HepG2 (cell line): Measurements from ENCODE around the gene ARHGAP26. TPM values are rescaled to one million over a fixed set of nuclear protein-coding genes. Genes with fewer than 3 reads are reported as not detected.

Source experiments
- ATAC-seq: fragments of 200-7000 bp; cut with Tn5 transposase; 3 replicates; pipeline ENCODE4 v1.9.1; 2020; ENCODE audit warnings: mild to moderate bottlenecking, moderate library complexity
- BruUV-seq: library from RNA; stranded (reverse); fragments of 400-500 nt; replicated peaks from 2 replicates; lab custom pipeline; 2021; lab: Mats Ljungman, UMichigan
- CTCF ChIA-PET: fragments of 300-600 bp; formaldehyde crosslinking; extraction: SDS; loops from one replicate; lab custom pipeline; 2021; ENCODE audit warnings: low total read pairs, inconsistent platforms, low intra/inter-chr PET ratio; lab: Yijun Ruan, JAX
- POLR2A ChIA-PET: fragments of 350-600 bp; sonication (Branson Sonifier 250); formaldehyde crosslinking; loops from one replicate; lab custom pipeline; 2020; ENCODE audit warnings: antibody characterized with exemption, inconsistent platforms; lab: Yijun Ruan, JAX
- DNase-seq: peaks from one replicate; pipeline ENCODE4 v3.0.0-alpha.2; 2015; ENCODE audit warnings: low spot score
- FAIRE-seq: peaks from 3 replicates; lab custom pipeline; 2011; peaks lifted over from hg19 to GRCh38; lab: Jason Lieb, UNC
- H2AFZ ChIP-seq: one replicate; pipeline ENCODE4 v1.6.1; 2011; ENCODE audit warnings: low read length, inconsistent platforms
- H3K27ac ChIP-seq: fragments of 300-600 bp; 3 replicates; pipeline ENCODE4 v1.8.0; 2011; ENCODE audit warnings: mixed run types, mild to moderate bottlenecking, mixed read lengths, low read length, inconsistent platforms; ENCODE audit not compliant: insufficient read depth; ENCODE audit errors: extremely low read length
- H3K27me3 ChIP-seq, 2 experiments: fragments of 200-600 bp in 1 of 2; 2 replicates in 1 of 2; 3 replicates in 1 of 2; pipeline versions ENCODE4 v1.6.0 to v1.8.0; 2011; ENCODE audit warnings: low read length in 2 of 2, mild to moderate bottlenecking in 2 of 2, moderate library complexity in 2 of 2, inconsistent platforms in 1 of 2; ENCODE audit not compliant: insufficient read depth in 2 of 2, control insufficient read depth in 1 of 2
- H3K36me3 ChIP-seq, 2 experiments: fragments of 200-600 bp in 1 of 2; replicated peaks in 1 of 2; 2 replicates in 1 of 2; 3 replicates in 1 of 2; pipeline versions ENCODE4 v1.5.1 to v1.8.0; 2011; ENCODE audit warnings: low read length in 2 of 2, inconsistent platforms in 1 of 2; ENCODE audit not compliant: insufficient read depth in 2 of 2, control insufficient read depth in 1 of 2
- H3K4me1 ChIP-seq: 2 replicates; pipeline ENCODE4 v1.5.1; 2012; ENCODE audit warnings: low read length, inconsistent platforms; ENCODE audit not compliant: insufficient read depth
- H3K4me2 ChIP-seq: 2 replicates; pipeline ENCODE4 v1.6.0; 2011; ENCODE audit warnings: low read depth, low read length, inconsistent platforms
- H3K4me3 ChIP-seq, 3 experiments: fragments of 200-600 bp in 1 of 3; sonication (generic), shearing (Covaris generic) in 1 of 3; replicated peaks in 1 of 3; 2 replicates each; pipeline ENCODE4 v1.5.1; 2011 to 2016; ENCODE audit warnings: low read length in 3 of 3, inconsistent platforms in 2 of 3, low read depth in 2 of 3, mild to moderate bottlenecking in 2 of 3, control low read depth in 1 of 3, mixed read lengths in 1 of 3; ENCODE audit not compliant: insufficient read depth in 1 of 3
- H3K79me2 ChIP-seq: one replicate; pipeline ENCODE4 v1.6.1; 2011; ENCODE audit warnings: low read length, inconsistent platforms; ENCODE audit not compliant: insufficient read depth
- H3K9ac ChIP-seq: 2 replicates; pipeline ENCODE4 v1.6.0; 2011; ENCODE audit warnings: mild to moderate bottlenecking, low read depth, low read length, inconsistent platforms; ENCODE audit not compliant: insufficient read depth
- H3K9me3 ChIP-seq: 2 replicates; pipeline ENCODE4 v1.5.1; 2012; ENCODE audit warnings: mild to moderate bottlenecking, low read length
- H4K20me1 ChIP-seq: 2 replicates; pipeline ENCODE4 v1.6.0; 2011; ENCODE audit warnings: inconsistent platforms, mild to moderate bottlenecking, low read length, moderate library complexity; ENCODE audit not compliant: insufficient read depth
- GATAD2A ChIP-seq: IDR thresholded peaks from 2 replicates; pipeline ENCODE4 v1.6.1; 2016
- JUN ChIP-seq: sonication (generic); formaldehyde crosslinking; IDR thresholded peaks from 2 replicates; pipeline ENCODE4 v1.4.0; 2020; ENCODE audit warnings: mild to moderate bottlenecking, missing genetic modification reagents
- KDM3A ChIP-seq: IDR thresholded peaks from 2 replicates; pipeline ENCODE4 v1.6.1; 2018; ENCODE audit warnings: low read depth, missing compliant biosample characterization
- PLRG1 ChIP-seq: fragments of 450-650 bp; conservative IDR thresholded peaks from 2 replicates; pipeline ENCODE4 v1.6.1; 2016
- SOX6 ChIP-seq, 2 experiments: fragments of 450-650 bp in 1 of 2; sonication (generic) in 1 of 2; formaldehyde crosslinking in 1 of 2; IDR thresholded peaks; 2 replicates each; pipeline versions ENCODE4 v1.4.0 to v1.6.1; 2017 to 2020; ENCODE audit warnings: antibody characterized with exemption in 1 of 2, mild to moderate bottlenecking in 1 of 2, missing genetic modification reagents in 1 of 2
- TRAFD1 ChIP-seq: sonication (generic); formaldehyde crosslinking; IDR thresholded peaks from 2 replicates; pipeline ENCODE4 v1.5.1; 2020; ENCODE audit warnings: missing genetic modification reagents, mild to moderate bottlenecking, borderline replicate concordance
- ZNF264 ChIP-seq: sonication (generic); formaldehyde crosslinking; IDR thresholded peaks from 2 replicates; pipeline ENCODE4 v1.4.0; 2020; ENCODE audit warnings: missing genetic modification reagents
- ZNF546 ChIP-seq: sonication (generic); formaldehyde crosslinking; conservative IDR thresholded peaks from 2 replicates; pipeline ENCODE4 v1.8.1; 2023; ENCODE audit warnings: mild to moderate bottlenecking, missing genetic modification reagents
- WGBS: methylation state at CpG from one replicate; pipeline ENCODE4 v1.1.6; 2017; ENCODE audit warnings: low lambda C conversion rate; 5-methylcytosine and 5-hydroxymethylcytosine counted together
- in situ Hi-C: cut with HindIII; loops from 2 replicates; pipeline ENCODE4 v1.10.0; 2017; ENCODE audit warnings: low pct_unique_long_range_greater_than_20kb; ENCODE audit not compliant: extremely low pct_ligation_motif_present
- intact Hi-C: fragments of 100-400 bp; cut with micrococcal nuclease; formaldehyde crosslinking; loops from one replicate; pipeline ENCODE4 v1.10.0; 2022; ENCODE audit not compliant: unreplicated experiment
- polyA plus RNA-seq, 8 experiments: library from polyadenylated mRNA; depleted of rRNA in 3 of 8; stranded (reverse) in 7 of 8; unstranded in 1 of 8; fragments of >200 nt; fragmentation: Illumina TruSeq in 4 of 8; extraction: Trizol in 4 of 8; gene quantifications; 2 replicates each; pipeline versions ENCODE4 v1.2.1 to v1.2.3, GENCODE V29; 2011 to 2016; ENCODE audit warnings: low read depth in 4 of 8, missing spikeins in 1 of 8, mixed read lengths in 1 of 8; ENCODE audit not compliant: insufficient read depth in 1 of 8
- total RNA-seq, 5 experiments: library from RNA; depleted of rRNA; stranded (reverse); fragments of >200 nt; fragmentation: Illumina TruSeq; extraction: Trizol; gene quantifications; 2 replicates each; pipeline ENCODE4 v1.2.3, GENCODE V29; 2016; ENCODE audit warnings: low read depth in 1 of 5
- TF ChIP-seq, protein P1 (sequence below): sonication (generic); formaldehyde crosslinking; IDR thresholded peaks from 2 replicates; pipeline ENCODE4 v1.5.1; 2020; ENCODE audit warnings: missing genetic modification reagents, mild to moderate bottlenecking, borderline replicate concordance
- TF ChIP-seq, protein P2 (sequence below): sonication (generic); formaldehyde crosslinking; conservative IDR thresholded peaks from 2 replicates; pipeline ENCODE4 v1.4.0; 2020; ENCODE audit warnings: missing genetic modification reagents

The ARHGAP26 gene
- total and polyA plus RNA-seq, 2 of the 13 experiments (the other 11 are each of a cell fraction or from before 2014, with no cell fraction given), result 9.6 to 18.2 TPM

DNA sequence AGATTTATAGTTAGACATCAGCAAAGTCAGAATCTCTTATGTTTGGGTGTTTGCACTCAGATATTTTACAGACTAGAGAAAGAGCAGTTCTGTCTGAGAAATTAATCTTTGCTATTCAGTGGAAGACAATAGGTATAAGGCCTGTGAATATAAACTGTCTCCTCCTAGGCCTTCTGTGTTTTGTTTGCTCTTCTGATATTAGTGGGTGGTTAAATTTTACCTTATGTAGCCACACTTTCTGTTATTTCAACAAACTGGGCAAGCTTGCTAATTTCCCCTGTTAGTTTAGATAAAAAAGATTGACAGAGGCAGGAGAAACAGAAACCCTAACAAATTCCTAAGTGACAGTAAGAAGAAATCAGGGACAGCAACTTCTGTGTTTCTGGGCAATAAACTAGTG is 141.6 kb downstream of the ARHGAP26 start:
- Histone ChIP-seq H3K9ac (no peak overlapping the region), H3K4me3 (no peak overlapping the region), H2AFZ (no peak overlapping the region), H3K79me2 (no peaks in the 10 kb centered on the region), H3K36me3 (peaks cover 2 to 58% of the 10 kb centered on the region in 2 experiments; a peak in 4 of 5 replicates), H3K4me1 (peaks cover 22% of the 10 kb centered on the region), H4K20me1 (no peaks in the 10 kb centered on the region), H3K27me3 (no peaks in the 10 kb centered on the region), H3K27ac (no peak overlapping the region), H3K9me3 (no peaks in the 10 kb centered on the region), H3K4me2 (0 out of 2 replicates have a peak overlapping the region, but pooled peaks have one; percentile 33)
- BruUV-seq, result no TSS peak
- ATAC-seq (no peak), FAIRE-seq (no peak), DNase-seq (no peak)
- intact Hi-C loops, result no loop called here
- ChIA-PET CTCF (no interaction called here), POLR2A (no interaction called here)
- TF ChIP-seq TRAFD1 (no peak), ZNF264 (CRISPR knock-in tag) (no peak), ZNF546 (CRISPR knock-in tag) (no peak), PLRG1 (no peak), GATAD2A (CRISPR knock-in tag) (0 out of 2 replicates have a peak, but pooled peaks have one; percentile 19), SOX6 (IDR thresholded peaks at IDR 0.05) (no peak), SOX6 (CRISPR knock-in tag; IDR thresholded peaks at IDR 0.05) (peak; percentile 26; the same call in 1 of the 2 replicates), JUN (no peak)
- in situ Hi-C loops, result no loop called here

DNA sequence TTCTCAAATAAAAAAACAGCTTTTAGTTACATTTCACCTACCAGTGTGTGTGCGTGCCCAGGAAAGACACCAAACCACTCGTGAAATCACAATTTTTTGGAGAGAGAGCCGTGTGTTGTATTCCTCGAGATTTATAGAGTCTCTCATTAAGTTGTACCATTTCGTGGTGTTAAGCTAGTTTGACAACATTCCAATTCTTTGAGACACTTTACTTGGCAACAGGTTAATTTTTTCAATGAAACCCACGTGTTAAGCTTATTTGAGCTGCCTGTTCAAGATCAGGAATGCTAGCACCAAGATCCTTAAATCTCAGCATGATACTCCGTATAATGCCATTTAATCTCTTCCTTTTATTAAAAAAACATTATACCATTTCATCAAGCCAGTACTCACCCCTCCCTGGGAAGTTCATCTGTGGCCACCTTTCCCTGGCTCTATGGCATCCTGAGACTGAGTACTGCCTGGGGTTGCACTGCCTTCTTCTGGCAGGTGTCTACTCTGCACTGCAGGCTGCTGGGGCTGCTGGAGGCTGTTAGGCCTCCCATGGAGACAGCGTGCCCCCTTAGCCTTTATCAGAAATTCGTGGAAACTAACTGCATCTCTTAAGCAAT is 143.7 kb downstream of the ARHGAP26 start:
- H3K9ac ChIP-seq, result no peak overlapping the region
- peaks cover 22% of the 10 kb centered on the region for H3K4me1 ChIP-seq
- 94% methylated on average over 9 of the region's 9 CpGs for WGBS
- peak; percentile 51; the same call in 1 of the 3 replicates for ATAC-seq
- H3K79me2 ChIP-seq, result no peaks in the 10 kb centered on the region
- H3K4me2 ChIP-seq, result no peak overlapping the region
- in situ Hi-C loops (no loop called here), intact Hi-C loops (no loop called here)
- ChIA-PET POLR2A (no interaction called here), CTCF (no interaction called here)
- no peak overlapping the region for H3K4me3 ChIP-seq
- no peak overlapping the region for H3K27ac ChIP-seq
- FAIRE-seq, result no peak
- no peaks in the 10 kb centered on the region for H3K9me3 ChIP-seq
- H3K36me3 ChIP-seq, result peaks cover 3 to 40% of the 10 kb centered on the region in 2 experiments; a peak in 4 of 5 replicates
- no peaks in the 10 kb centered on the region for H4K20me1 ChIP-seq
- BruUV-seq, result no TSS peak
- H2AFZ ChIP-seq, result no peak overlapping the region
- DNase-seq, result no peak
- no peaks in the 10 kb centered on the region for H3K27me3 ChIP-seq
- TF ChIP-seq, protein P1, sequence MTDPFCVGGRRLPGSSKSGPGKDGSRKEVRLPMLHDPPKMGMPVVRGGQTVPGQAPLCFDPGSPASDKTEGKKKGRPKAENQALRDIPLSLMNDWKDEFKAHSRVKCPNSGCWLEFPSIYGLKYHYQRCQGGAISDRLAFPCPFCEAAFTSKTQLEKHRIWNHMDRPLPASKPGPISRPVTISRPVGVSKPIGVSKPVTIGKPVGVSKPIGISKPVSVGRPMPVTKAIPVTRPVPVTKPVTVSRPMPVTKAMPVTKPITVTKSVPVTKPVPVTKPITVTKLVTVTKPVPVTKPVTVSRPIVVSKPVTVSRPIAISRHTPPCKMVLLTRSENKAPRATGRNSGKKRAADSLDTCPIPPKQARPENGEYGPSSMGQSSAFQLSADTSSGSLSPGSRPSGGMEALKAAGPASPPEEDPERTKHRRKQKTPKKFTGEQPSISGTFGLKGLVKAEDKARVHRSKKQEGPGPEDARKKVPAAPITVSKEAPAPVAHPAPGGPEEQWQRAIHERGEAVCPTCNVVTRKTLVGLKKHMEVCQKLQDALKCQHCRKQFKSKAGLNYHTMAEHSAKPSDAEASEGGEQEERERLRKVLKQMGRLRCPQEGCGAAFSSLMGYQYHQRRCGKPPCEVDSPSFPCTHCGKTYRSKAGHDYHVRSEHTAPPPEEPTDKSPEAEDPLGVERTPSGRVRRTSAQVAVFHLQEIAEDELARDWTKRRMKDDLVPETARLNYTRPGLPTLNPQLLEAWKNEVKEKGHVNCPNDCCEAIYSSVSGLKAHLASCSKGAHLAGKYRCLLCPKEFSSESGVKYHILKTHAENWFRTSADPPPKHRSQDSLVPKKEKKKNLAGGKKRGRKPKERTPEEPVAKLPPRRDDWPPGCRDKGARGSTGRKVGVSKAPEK, result no peak
- TF ChIP-seq, protein P2, sequence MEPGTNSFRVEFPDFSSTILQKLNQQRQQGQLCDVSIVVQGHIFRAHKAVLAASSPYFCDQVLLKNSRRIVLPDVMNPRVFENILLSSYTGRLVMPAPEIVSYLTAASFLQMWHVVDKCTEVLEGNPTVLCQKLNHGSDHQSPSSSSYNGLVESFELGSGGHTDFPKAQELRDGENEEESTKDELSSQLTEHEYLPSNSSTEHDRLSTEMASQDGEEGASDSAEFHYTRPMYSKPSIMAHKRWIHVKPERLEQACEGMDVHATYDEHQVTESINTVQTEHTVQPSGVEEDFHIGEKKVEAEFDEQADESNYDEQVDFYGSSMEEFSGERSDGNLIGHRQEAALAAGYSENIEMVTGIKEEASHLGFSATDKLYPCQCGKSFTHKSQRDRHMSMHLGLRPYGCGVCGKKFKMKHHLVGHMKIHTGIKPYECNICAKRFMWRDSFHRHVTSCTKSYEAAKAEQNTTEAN, result no peak
- TF ChIP-seq KDM3A, result no peak
